ENCODE results near the gene ADAM12. TPM values are rescaled to one million over a fixed set of nuclear protein-coding genes. Genes with fewer than 3 reads are reported as not detected.
A peak's percentile ranks its signal among the peaks of the same experiment; 100 is the strongest.

ADAM12 gene
- total and polyA plus RNA-seq, 2 donors (not counting 1 experiment from before 2014, with no cell fraction given): 21.0 to 56.9 TPM

DNA sequence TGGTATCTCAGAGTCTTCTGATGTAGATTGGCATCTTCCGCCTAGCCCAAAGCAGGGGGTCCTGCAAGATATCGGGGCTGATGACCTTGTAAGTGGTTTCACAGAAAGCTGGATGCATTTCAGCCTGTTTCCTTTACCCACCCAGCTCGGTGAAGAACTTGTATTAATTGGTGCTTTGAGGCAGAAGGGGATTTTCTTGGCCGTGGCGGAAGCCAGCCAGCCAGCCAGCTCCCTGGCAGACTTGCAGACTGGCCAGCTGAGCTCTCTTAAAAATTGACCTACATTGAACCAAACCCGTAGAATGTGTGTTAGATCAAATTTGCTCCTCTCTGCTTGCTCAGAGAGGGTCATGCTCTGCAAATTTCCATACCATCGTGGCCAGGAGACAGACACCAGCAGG, 218.4 kb downstream of the ADAM12 start:
- no peaks in the 10 kb centered on the region for H3K9me3 ChIP-seq (ENCODE audit: control insufficient read depth, insufficient read depth, low read depth, low read length)
- H3K4me2 ChIP-seq (ENCODE audit: extremely low read depth, insufficient read depth, low read length): no peak overlapping the region
- peaks cover 3% of the 10 kb centered on the region for H3K4me1 ChIP-seq (ENCODE audit: control insufficient read depth, extremely low read depth, insufficient read depth, low read length)
- H3K27ac ChIP-seq (ENCODE audit: insufficient read depth, low read length): no peak overlapping the region
- no peaks in the 10 kb centered on the region for H3K79me2 ChIP-seq (ENCODE audit: control insufficient read depth, insufficient read depth, low read length)
- H3K27me3 ChIP-seq (ENCODE audit: control insufficient read depth, insufficient read depth, low read length): no peaks in the 10 kb centered on the region
- no peak overlapping the region for H3K9ac ChIP-seq (ENCODE audit: insufficient read depth, low read length)
- TF ChIP-seq CTCF (conservative IDR thresholded peaks at IDR 0.05 in 1 of 2, IDR thresholded peaks at IDR 0.05 in 1 of 2; ENCODE audit: low read depth in 1 of 2, low read length in 2 of 2): no peak
- TF ChIP-seq EZH2 (IDR thresholded peaks at IDR 0.05; ENCODE audit: low read length, missing control alignments): no peak
- DNase-seq (ENCODE audit: low read depth in 2 of 2): peak in 1 of 2 donors; percentile 42
- no peak overlapping the region for H2AFZ ChIP-seq (ENCODE audit: low read length)
- H3K36me3 ChIP-seq (ENCODE audit: control insufficient read depth, insufficient read depth, low read length): no peaks in the 10 kb centered on the region
- no peak overlapping the region for H3K4me3 ChIP-seq (replicated peaks in 1 of 4; ENCODE audit: control extremely low read depth in 1 of 4, insufficient read depth in 1 of 4, low read depth in 3 of 4, low read length in 4 of 4)
- H4K20me1 ChIP-seq (ENCODE audit: control insufficient read depth, extremely low read depth, insufficient read depth, low read length): no peaks in the 10 kb centered on the region

DNA sequence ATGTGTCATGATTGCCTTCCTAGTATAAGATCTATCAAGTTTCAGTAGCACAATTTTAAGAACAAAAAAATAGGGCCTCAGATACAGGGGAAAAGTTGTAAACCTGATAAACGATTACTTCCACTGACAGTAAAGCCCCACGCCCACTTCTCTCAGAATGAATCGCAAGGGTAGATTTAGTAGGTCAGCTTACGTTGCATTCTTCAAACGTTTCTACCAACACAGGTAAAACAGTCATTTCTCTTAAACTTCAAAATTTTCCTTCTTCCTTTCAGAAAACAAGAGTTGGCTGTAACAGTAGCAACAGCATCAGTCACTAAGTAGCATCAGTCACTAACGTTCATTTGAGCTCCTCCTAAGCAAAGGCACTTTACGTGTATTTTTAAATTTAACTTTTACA, 221.5 kb downstream of the ADAM12 start:
- no peak for DNase-seq (ENCODE audit: low read depth in 2 of 2)
- Histone ChIP-seq H3K27me3 (ENCODE audit: control insufficient read depth, insufficient read depth, low read length) (no peaks in the 10 kb centered on the region), H3K27ac (ENCODE audit: insufficient read depth, low read length) (no peak overlapping the region), H3K36me3 (ENCODE audit: control insufficient read depth, insufficient read depth, low read length) (no peaks in the 10 kb centered on the region), H3K4me3 (replicated peaks in 1 of 4; ENCODE audit: control extremely low read depth in 1 of 4, insufficient read depth in 1 of 4, low read depth in 3 of 4, low read length in 4 of 4) (no peak overlapping the region), H2AFZ (ENCODE audit: low read length) (no peak overlapping the region), H3K9me3 (ENCODE audit: control insufficient read depth, insufficient read depth, low read depth, low read length) (no peaks in the 10 kb centered on the region), H3K9ac (ENCODE audit: insufficient read depth, low read length) (no peak overlapping the region), H3K4me2 (ENCODE audit: extremely low read depth, insufficient read depth, low read length) (no peak overlapping the region), H3K79me2 (ENCODE audit: control insufficient read depth, insufficient read depth, low read length) (no peaks in the 10 kb centered on the region), H4K20me1 (ENCODE audit: control insufficient read depth, extremely low read depth, insufficient read depth, low read length) (no peaks in the 10 kb centered on the region), H3K4me1 (ENCODE audit: control insufficient read depth, extremely low read depth, insufficient read depth, low read length) (peaks cover 3% of the 10 kb centered on the region)
- TF ChIP-seq EZH2 (IDR thresholded peaks at IDR 0.05; ENCODE audit: low read length, missing control alignments): no peak
- no peak for TF ChIP-seq CTCF (conservative IDR thresholded peaks at IDR 0.05 in 1 of 2, IDR thresholded peaks at IDR 0.05 in 1 of 2; ENCODE audit: low read depth in 1 of 2, low read length in 2 of 2)

DNA sequence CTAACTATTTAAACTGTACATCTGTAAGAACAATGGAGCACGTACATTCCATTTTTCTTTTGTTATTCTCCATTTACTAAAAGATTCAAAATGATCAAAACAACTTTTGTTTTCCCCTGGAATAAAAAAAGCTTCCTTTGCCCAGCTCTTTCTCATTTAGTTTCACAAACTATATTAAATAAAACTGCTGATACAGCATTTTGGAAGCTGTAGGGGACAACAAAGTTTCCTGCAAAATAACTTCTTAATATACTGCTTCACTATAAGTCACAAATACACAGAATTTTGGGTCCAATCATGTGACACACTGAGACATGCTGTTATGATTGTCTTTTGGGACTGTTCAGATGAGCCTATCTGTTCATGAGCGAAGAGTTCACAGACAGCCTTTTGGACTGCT, 222.4 kb downstream of the ADAM12 start:
- TF ChIP-seq EZH2 (IDR thresholded peaks at IDR 0.05; ENCODE audit: low read length, missing control alignments) (no peak), CTCF (conservative IDR thresholded peaks at IDR 0.05 in 1 of 2, IDR thresholded peaks at IDR 0.05 in 1 of 2; ENCODE audit: low read depth in 1 of 2, low read length in 2 of 2) (no peak)
- Histone ChIP-seq H3K9me3 (ENCODE audit: control insufficient read depth, insufficient read depth, low read depth, low read length) (no peaks in the 10 kb centered on the region), H3K4me1 (ENCODE audit: control insufficient read depth, extremely low read depth, insufficient read depth, low read length) (no peaks in the 10 kb centered on the region), H3K36me3 (ENCODE audit: control insufficient read depth, insufficient read depth, low read length) (no peaks in the 10 kb centered on the region), H2AFZ (ENCODE audit: low read length) (no peak overlapping the region), H3K4me2 (ENCODE audit: extremely low read depth, insufficient read depth, low read length) (no peak overlapping the region), H3K9ac (ENCODE audit: insufficient read depth, low read length) (no peak overlapping the region), H3K4me3 (replicated peaks in 1 of 4; ENCODE audit: control extremely low read depth in 1 of 4, insufficient read depth in 1 of 4, low read depth in 3 of 4, low read length in 4 of 4) (no peak overlapping the region), H4K20me1 (ENCODE audit: control insufficient read depth, extremely low read depth, insufficient read depth, low read length) (no peaks in the 10 kb centered on the region), H3K79me2 (ENCODE audit: control insufficient read depth, insufficient read depth, low read length) (no peaks in the 10 kb centered on the region), H3K27me3 (ENCODE audit: control insufficient read depth, insufficient read depth, low read length) (no peaks in the 10 kb centered on the region), H3K27ac (ENCODE audit: insufficient read depth, low read length) (no peak overlapping the region)
- DNase-seq (ENCODE audit: low read depth in 2 of 2): no peak

Data from fibroblast of lung (primary cell).